Measurements from ENCODE around the gene NHLRC1. TPM values are rescaled to one million over a fixed set of nuclear protein-coding genes. Genes with fewer than 3 reads are reported as not detected.
A peak's percentile ranks its signal among the peaks of the same experiment; 100 is the strongest.

The NHLRC1 gene
- total and polyA plus RNA-seq, 9 of the 15 experiments (the other 6 are each of a cell fraction or from before 2014, with no cell fraction given) = not detected

DNA sequence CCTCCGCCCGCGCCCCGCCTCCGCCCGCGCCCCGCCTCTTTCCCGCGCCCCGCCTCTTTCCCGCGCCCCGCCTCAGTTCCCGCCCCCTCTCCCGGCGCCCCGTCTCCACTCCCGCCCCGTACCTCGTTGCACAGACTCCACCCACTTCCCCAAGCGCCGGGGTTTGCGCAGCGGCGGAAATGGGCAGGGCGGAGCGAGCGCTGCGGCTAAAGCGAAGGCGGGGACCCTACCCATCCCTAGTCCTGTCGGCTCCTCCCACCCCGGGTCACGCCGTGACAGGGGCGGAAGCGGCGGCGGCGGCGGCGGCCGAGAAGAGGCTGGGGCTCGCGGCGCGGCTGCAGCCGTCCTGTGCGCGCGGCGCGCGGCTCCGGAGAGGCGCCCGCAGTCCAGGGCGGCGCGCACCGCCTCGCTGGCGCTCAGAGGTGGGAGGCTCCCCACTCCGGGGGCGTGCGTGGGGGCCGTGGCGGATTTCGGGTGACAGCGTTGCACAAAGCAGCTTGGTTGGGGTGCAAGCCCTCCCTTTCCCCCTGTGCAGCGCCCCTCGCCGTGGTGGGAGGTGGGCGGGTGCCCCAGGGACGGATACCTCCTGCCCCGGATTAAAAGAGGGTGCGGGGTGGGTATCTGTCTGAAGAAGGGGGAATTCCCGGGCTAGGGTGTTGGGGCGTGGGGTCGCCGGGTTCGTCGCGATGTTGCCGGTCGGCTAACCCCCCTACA, 32.8 kb upstream of the NHLRC1 start, which contains the start of gene KDM1B (continued):
- TF ChIP-seq, protein P1, sequence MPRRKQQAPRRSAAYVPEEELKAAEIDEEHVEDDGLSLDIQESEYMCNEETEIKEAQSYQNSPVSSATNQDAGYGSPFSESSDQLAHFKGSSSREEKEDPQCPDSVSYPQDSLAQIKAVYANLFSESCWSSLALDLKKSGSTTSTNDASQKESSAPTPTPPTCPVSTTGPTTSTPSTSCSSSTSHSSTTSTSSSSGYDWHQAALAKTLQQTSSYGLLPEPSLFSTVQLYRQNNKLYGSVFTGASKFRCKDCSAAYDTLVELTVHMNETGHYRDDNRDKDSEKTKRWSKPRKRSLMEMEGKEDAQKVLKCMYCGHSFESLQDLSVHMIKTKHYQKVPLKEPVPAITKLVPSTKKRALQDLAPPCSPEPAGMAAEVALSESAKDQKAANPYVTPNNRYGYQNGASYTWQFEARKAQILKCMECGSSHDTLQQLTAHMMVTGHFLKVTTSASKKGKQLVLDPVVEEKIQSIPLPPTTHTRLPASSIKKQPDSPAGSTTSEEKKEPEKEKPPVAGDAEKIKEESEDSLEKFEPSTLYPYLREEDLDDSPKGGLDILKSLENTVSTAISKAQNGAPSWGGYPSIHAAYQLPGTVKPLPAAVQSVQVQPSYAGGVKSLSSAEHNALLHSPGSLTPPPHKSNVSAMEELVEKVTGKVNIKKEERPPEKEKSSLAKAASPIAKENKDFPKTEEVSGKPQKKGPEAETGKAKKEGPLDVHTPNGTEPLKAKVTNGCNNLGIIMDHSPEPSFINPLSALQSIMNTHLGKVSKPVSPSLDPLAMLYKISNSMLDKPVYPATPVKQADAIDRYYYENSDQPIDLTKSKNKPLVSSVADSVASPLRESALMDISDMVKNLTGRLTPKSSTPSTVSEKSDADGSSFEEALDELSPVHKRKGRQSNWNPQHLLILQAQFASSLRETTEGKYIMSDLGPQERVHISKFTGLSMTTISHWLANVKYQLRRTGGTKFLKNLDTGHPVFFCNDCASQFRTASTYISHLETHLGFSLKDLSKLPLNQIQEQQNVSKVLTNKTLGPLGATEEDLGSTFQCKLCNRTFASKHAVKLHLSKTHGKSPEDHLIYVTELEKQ (CRISPR knock-in tag; IDR thresholded peaks at IDR 0.05) = no peak
- TF ChIP-seq, protein P2, sequence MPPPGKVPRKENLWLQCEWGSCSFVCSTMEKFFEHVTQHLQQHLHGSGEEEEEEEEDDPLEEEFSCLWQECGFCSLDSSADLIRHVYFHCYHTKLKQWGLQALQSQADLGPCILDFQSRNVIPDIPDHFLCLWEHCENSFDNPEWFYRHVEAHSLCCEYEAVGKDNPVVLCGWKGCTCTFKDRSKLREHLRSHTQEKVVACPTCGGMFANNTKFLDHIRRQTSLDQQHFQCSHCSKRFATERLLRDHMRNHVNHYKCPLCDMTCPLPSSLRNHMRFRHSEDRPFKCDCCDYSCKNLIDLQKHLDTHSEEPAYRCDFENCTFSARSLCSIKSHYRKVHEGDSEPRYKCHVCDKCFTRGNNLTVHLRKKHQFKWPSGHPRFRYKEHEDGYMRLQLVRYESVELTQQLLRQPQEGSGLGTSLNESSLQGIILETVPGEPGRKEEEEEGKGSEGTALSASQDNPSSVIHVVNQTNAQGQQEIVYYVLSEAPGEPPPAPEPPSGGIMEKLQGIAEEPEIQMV (tag; conservative IDR thresholded peaks at IDR 0.05; ENCODE audit: low read depth) = no peak
- no peak for TF ChIP-seq TGIF2 (CRISPR knock-in tag; IDR thresholded peaks at IDR 0.05)
- TF ChIP-seq LCOR (CRISPR knock-in tag; IDR thresholded peaks at IDR 0.05) = no peak
- no peak for TF ChIP-seq POLR3G (IDR thresholded peaks at IDR 0.05; ENCODE audit: extremely low read depth, insufficient read length, insufficient replicate concordance)
- TF ChIP-seq, protein P3, sequence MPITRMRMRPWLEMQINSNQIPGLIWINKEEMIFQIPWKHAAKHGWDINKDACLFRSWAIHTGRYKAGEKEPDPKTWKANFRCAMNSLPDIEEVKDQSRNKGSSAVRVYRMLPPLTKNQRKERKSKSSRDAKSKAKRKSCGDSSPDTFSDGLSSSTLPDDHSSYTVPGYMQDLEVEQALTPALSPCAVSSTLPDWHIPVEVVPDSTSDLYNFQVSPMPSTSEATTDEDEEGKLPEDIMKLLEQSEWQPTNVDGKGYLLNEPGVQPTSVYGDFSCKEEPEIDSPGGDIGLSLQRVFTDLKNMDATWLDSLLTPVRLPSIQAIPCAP (CRISPR knock-in tag; IDR thresholded peaks at IDR 0.05; ENCODE audit: borderline replicate concordance) = no peak
- no peak; the same call in 1 of the 2 replicates for TF ChIP-seq HDAC8 (tag; IDR thresholded peaks at IDR 0.05)
- TF ChIP-seq CEBPG (CRISPR knock-in tag; IDR thresholded peaks at IDR 0.05) = peak; percentile 42; the same call in 1 of the 2 replicates
- TF ChIP-seq CEBPG (tag; conservative IDR thresholded peaks at IDR 0.05 in 1 of 2, IDR thresholded peaks at IDR 0.05 in 1 of 2) = no peak

All from K562 (cell line).